ENCODE data around the gene MIA. TPM values are rescaled to one million over a fixed set of nuclear protein-coding genes. Genes with fewer than 3 reads are reported as not detected.

Gene MIA
- total and polyA plus RNA-seq, 2 of the 4 experiments (the other 2 are of a cell fraction) = 0.44 TPM; not detected in 1

DNA sequence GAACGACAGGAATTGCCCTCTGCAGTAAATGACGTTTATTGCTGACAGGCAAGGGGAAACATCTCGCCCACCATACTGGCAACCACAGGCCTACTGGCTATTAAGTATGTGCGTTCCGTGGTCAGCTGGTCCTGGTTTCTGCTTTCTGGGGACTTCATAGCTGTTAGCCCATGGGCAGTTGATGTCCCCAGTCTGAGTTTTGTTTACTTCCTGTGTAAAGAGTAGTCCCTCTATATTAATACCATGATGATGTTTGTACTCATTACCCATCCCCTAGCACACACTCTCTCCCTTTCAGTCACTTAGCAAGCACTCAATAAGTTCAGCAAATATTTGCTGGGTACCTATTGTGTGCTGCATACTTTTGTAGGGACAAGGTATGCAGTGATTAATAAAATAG, 6.5 kb upstream of the MIA start:
- Histone ChIP-seq H3K9ac (ENCODE audit: low read depth, low read length) (no peak overlapping the region), H2BK20ac (ENCODE audit: low read depth, low read length) (no peak overlapping the region), H3K4me3 (ENCODE audit: insufficient read depth, low read depth, low read length) (no peak overlapping the region), H2AFZ (replicated peaks; ENCODE audit: low read length, poor library complexity) (no peak overlapping the region), H4K8ac (ENCODE audit: low read depth in 2 of 2, low read length in 2 of 2) (no peak overlapping the region), H3K36me3 (ENCODE audit: control insufficient read depth, insufficient read depth, low read length) (peaks cover 27% of the 10 kb centered on the region), H2AK9ac (replicated peaks; ENCODE audit: low read depth, low read length, poor library complexity) (peak overlapping the region; percentile 65), H3K23ac (ENCODE audit: low read depth, low read length) (no peak overlapping the region), H4K91ac (ENCODE audit: insufficient read depth, low read depth, low read length) (no peak overlapping the region; the same call in 1 of the 2 replicates), H3K18ac (ENCODE audit: low read depth, low read length) (no peak overlapping the region), H4K20me1 (ENCODE audit: insufficient read depth, low read length) (no peaks in the 10 kb centered on the region; the same call in 1 of the 2 replicates), H4K5ac (ENCODE audit: low read depth, low read length) (no peak overlapping the region), H2BK15ac (ENCODE audit: low read depth, low read length) (no peak overlapping the region), H2BK5ac (ENCODE audit: low read depth, low read length, poor library complexity, severe bottlenecking) (no peak overlapping the region), H2BK120ac (ENCODE audit: low read depth, low read length) (no peak overlapping the region), H2AK5ac (ENCODE audit: low read depth, low read length) (no peak overlapping the region), H3K4me1 (ENCODE audit: control insufficient read depth, insufficient read depth, low read length) (no peaks in the 10 kb centered on the region), H3K9me1 (ENCODE audit: insufficient read depth, low read length) (peaks cover 4% of the 10 kb centered on the region), H3K79me1 (ENCODE audit: low read depth in 1 of 2, low read length in 2 of 2) (0 out of 4 replicates have a peak, but pooled peaks cover 2 to 5% of the 10 kb centered on the region in 2 experiments), H3K56ac (ENCODE audit: extremely low read depth, insufficient read depth, low read length) (no peak overlapping the region), H3K27me3 (ENCODE audit: control insufficient read depth, insufficient read depth, low read length) (no peaks in the 10 kb centered on the region), H3K14ac (replicated peaks; ENCODE audit: low read depth, low read length) (no peak overlapping the region), H3K4ac (ENCODE audit: low read depth, low read length) (no peak overlapping the region), H3K9me3 (ENCODE audit: control insufficient read depth, insufficient read depth, low read length) (peaks cover 2% of the 10 kb centered on the region; the same call in 1 of the 2 replicates), H3K27ac (ENCODE audit: insufficient read depth, low read length) (no peak overlapping the region), H3K4me2 (ENCODE audit: low read depth, low read length) (no peak overlapping the region)
- BruUV-seq (replicated peaks) = no TSS peak
- in situ Hi-C loops (cut with MboI; ENCODE audit: low sequenced_read_pairs) = no loop called here
- no peak for TF ChIP-seq RAD21 (IDR thresholded peaks at IDR 0.05; ENCODE audit: low read length)
- no peak for TF ChIP-seq CHD1 (IDR thresholded peaks at IDR 0.05; ENCODE audit: low read depth, low read length)
- no peak for TF ChIP-seq RCOR1 (IDR thresholded peaks at IDR 0.05; ENCODE audit: insufficient replicate concordance, low read length)
- no peak for TF ChIP-seq POLR2A (IDR thresholded peaks at IDR 0.05; ENCODE audit: low read depth, low read length)
- no peak for TF ChIP-seq MXI1 (IDR thresholded peaks at IDR 0.05; ENCODE audit: borderline replicate concordance, low read depth, low read length)
- no peak for TF ChIP-seq FOS (IDR thresholded peaks at IDR 0.05; ENCODE audit: low read depth, low read length)
- no peak for TF ChIP-seq BHLHE40 (IDR thresholded peaks at IDR 0.05; ENCODE audit: low read depth, low read length)
- no peak for TF ChIP-seq SMC3 (IDR thresholded peaks at IDR 0.05; ENCODE audit: low read depth, low read length)
- TF ChIP-seq MAFK (IDR thresholded peaks at IDR 0.05; ENCODE audit: low read depth, low read length) = no peak
- TF ChIP-seq, protein P1, sequence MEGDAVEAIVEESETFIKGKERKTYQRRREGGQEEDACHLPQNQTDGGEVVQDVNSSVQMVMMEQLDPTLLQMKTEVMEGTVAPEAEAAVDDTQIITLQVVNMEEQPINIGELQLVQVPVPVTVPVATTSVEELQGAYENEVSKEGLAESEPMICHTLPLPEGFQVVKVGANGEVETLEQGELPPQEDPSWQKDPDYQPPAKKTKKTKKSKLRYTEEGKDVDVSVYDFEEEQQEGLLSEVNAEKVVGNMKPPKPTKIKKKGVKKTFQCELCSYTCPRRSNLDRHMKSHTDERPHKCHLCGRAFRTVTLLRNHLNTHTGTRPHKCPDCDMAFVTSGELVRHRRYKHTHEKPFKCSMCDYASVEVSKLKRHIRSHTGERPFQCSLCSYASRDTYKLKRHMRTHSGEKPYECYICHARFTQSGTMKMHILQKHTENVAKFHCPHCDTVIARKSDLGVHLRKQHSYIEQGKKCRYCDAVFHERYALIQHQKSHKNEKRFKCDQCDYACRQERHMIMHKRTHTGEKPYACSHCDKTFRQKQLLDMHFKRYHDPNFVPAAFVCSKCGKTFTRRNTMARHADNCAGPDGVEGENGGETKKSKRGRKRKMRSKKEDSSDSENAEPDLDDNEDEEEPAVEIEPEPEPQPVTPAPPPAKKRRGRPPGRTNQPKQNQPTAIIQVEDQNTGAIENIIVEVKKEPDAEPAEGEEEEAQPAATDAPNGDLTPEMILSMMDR (conservative IDR thresholded peaks at IDR 0.05; ENCODE audit: low read depth, low read length) = no peak
- POLR2A ChIA-PET (ENCODE audit: unreplicated experiment) = no interaction called here
- ATAC-seq (ENCODE audit: low read depth) (no peak), DNase-seq (no peak)
- CTCF ChIA-PET = no interaction called here
- no CpG with 5 or more reads among the region's 5 CpGs for WGBS, 2 experiments (ENCODE audit: extremely low coverage in 2 of 2, insufficient read length in 1 of 2)
- dilution Hi-C loops (cut with HindIII; ENCODE audit: low sequenced_read_pairs, unreplicated experiment) = no loop called here
- intact Hi-C loops (cut with micrococcal nuclease) = no loop called here
